Glomerular visceral epithelial cell (primary cell): ENCODE measurements around the gene CDC42BPA.
"Not testable (repeated sequence)": the region's sequence is repeated elsewhere in the genome, so short reads cannot be mapped to it uniquely, and the experiment has no call there.

Source experiments
- DNase-seq: peaks from one replicate; pipeline ENCODE4 v3.0.0-alpha.2; 2016; ENCODE audit errors: extremely low spot score

The CDC42BPA gene

GRCh38 chr1:227261501-227261900, 56.8 kb downstream of the CDC42BPA start:
- DNase-seq: no peak

- no peak for DNase-seq
Observed at GRCh38 chr1:227260433-227260832, 57.9 kb downstream of the CDC42BPA start.

- no peak for DNase-seq
Observed at GRCh38 chr1:227257964-227258363, 60.3 kb downstream of the CDC42BPA start.

DNA sequence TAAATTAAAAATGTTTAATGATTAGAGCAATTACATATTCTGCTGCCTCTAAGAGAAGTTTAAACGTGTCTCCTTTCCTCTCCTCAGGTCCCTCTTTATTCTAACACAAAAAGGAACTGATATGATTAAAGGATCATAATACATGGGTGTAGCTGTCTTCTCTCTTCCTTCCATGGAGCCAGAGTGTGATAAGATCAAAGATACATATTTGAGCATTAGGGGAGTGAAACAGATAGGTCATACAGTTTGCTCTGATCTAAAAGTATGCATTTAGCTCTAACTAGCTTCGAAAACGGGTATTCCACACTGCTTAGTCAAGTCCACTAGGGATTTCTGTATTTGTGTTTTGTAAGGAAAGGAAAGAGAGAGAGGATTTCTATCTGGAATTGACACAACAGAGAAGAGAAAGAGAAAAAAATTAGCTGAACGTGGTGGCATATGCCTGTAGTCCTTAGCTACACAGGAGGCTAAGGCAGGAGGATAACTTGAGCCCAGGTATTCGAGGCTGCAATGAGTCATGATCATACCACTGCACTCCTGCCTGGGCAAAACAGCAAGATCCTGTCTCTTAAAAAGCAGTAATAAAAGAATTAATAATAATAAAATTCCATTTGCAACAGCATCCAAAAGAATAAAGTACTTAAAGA, 63.1 kb downstream of the CDC42BPA start:
- DNase-seq: no peak

DNA sequence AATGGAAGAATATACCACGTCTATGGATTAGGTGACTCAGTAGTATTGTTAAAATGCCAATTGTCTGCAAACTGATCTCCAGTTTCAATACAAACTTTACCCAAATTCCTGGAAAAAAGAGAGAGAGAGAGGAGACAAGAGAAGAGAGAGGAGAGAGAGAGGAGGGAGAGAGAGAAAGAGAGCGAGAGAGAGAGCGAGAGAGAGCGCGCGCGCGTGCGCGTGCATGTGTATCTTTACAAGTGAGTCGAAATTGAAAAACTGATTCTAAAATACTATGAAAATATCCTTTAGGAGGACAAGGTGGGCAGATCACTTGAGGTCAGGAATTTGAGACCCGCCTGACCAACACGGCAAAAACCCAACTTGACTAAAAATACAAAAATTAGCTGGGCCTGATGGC, 65.2 kb downstream of the CDC42BPA start:
- no peak for DNase-seq

- DNase-seq: no peak
Observed at GRCh38 chr1:227245613-227246320, 72.5 kb downstream of the CDC42BPA start.

DNA sequence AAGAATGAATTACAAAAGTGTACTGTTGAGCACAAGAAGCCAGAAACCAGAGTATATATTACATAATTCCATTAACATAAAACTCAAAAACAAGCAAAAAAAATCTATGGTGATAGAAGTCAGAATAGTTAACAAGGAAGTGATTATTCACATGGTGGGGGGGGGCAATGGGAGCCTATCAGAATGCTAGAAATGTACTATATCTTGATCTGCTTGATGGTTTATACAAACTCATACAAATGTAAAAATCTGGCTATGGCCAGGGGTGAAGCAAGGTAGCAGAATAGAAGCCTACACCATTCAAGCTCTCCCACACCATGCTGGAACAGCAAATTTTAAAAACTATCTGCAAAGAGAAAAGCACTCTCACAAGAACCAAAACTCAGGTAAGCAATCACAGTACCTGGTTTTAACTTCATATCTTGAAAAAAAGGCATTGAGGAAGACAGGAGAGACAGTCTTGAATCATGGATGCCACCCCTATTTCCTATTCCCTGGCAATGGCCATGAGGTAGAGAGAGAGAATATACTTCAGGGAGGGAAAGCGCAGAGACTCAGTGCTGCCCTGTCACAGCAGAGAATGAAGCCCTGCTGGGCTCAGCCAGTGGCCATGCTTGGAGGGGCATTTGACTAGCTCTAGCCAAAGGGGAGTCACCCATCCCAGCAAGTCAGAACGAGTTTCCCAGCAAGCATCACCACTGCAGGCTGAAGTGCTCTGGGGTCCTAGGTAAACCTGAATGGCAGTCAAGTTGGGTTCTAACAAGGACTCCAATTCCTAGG, 73.8 kb downstream of the CDC42BPA start:
- DNase-seq: no peak

- DNase-seq: peak; percentile 8
Observed at GRCh38 chr1:227242811-227243682, 75.2 kb downstream of the CDC42BPA start.

GRCh38 chr1:227240983-227241382, 77.3 kb downstream of the CDC42BPA start:
- DNase-seq: no peak

DNA sequence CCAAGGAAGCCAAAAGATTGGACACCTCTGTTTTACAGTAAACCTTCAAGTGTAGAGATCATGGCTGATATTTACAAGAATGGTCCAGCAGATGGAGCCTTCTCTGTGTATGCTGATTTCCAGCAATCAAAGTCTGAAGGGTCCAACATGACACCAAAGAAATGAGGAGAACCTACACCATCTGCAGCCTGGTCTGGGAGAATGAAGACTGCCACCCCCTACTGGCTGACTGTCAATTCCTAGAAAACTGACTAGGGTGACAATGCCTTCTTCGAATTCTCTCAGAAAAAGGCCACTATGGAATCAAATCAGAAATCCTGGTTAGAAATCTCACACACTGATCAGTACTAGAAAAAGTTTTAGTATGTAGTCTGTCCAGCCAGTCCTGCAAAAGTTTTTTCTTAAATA, 83.3 kb downstream of the CDC42BPA start:
- peak; percentile 56 for DNase-seq

DNA sequence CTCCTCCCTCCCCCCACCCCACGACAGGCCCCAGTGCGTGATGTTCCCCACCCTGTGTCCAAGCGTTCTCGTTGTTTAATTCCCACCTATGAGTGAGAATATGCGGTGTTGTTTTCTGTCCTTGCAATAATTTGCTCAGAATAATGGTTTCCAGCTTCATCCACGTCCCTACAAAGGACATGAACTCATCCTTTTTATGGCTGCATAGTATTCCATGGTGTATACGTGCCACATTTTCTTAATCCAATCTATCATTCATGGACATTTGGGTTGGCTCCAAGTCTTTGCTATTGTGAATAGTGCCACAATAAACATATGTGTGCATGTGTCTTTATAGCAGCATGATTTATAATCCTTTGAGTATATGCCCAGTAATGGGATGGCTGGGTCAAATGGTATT, 87.2 kb downstream of the CDC42BPA start:
- not testable (repeated sequence) for DNase-seq

DNA sequence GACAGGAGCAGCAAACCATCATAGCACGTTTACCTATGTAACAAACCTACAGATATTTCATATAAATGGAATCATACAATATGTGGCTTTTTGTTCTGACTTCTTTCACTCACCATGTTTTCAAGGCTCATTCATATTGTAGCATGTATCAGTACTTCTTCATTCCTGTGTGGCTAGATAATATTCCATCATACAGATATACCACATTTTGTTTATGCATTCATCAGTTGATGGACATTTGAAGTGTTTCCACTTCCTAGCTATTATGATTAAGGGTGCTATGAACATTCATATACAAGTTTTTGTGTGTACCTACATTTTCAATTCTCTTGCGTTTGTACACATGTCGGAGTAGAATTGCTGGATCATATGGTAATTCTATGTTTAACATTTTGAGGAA, 90.1 kb downstream of the CDC42BPA start:
- DNase-seq: no peak

- no peak for DNase-seq
Observed at GRCh38 chr1:227227761-227228160, 90.5 kb downstream of the CDC42BPA start.

GRCh38 chr1:227225715-227226346, 92.5 kb downstream of the CDC42BPA start:
- peak; percentile 42 for DNase-seq

- no peak for DNase-seq
Observed at GRCh38 chr1:227223171-227223806, 95.0 kb downstream of the CDC42BPA start.

GRCh38 chr1:227219715-227220292, 98.5 kb downstream of the CDC42BPA start:
- DNase-seq: peak; percentile 8

- peak; percentile 36 for DNase-seq
Observed at GRCh38 chr1:227218870-227219573, 99.3 kb downstream of the CDC42BPA start.

DNA sequence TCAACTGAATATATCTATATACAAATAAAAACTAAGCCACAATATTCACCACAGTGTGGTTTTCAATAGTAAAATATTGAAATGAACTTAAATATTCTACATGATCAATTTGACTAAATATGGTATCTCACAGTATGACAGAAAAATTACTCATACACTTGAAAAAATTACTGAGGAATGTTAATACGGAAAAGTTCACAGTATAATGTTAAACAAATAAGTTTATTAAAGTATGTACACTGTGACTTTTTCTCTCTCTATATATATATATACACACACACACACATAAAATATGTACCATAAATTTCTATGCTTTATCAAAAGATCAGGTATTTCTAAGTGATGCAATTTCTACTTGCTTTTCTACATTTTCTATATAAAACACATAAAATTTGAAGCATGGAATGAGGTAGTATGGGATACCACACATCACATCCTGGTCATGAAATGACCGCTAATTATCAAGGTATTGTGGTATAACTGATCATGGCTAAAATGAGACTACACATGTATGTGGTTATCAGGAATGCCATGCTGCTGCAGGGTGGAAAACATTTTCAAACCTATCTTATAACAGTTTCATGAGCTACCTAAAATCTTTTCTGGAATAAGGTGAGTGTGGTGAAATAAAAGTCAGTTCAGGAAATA, 102.3 kb downstream of the CDC42BPA start:
- DNase-seq: peak; percentile 7

DNA sequence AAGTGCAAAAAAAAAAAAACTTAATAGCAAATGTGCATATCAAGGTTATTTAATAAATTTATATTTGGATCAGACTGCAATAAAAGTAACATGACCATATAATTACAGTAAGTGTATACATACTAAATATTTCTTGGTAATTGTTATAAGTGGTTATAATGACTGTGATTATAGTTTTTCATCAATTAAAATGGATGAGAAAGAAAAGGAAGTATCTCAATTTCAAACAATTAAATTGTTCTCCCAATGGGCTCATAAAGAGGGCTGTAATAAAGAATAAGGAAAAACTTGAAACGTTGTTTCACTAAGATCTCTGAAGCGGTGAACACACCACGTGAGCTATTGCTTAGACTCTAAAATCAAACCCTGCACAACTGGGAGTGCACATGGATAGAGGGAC, 104.1 kb downstream of the CDC42BPA start:
- no peak for DNase-seq
